Measurements from ENCODE around the gene KIAA1755.

The KIAA1755 gene

GRCh38 chr20:38214256-38215193, 46.0 kb downstream of the KIAA1755 start:
- TF ChIP-seq POLR2A (IDR thresholded peaks at IDR 0.05; ENCODE audit: extremely low read depth, insufficient read length) (no peak), MYC (IDR thresholded peaks at IDR 0.05; ENCODE audit: low read depth, low read length) (no peak)
- TF ChIP-seq, protein P1, sequence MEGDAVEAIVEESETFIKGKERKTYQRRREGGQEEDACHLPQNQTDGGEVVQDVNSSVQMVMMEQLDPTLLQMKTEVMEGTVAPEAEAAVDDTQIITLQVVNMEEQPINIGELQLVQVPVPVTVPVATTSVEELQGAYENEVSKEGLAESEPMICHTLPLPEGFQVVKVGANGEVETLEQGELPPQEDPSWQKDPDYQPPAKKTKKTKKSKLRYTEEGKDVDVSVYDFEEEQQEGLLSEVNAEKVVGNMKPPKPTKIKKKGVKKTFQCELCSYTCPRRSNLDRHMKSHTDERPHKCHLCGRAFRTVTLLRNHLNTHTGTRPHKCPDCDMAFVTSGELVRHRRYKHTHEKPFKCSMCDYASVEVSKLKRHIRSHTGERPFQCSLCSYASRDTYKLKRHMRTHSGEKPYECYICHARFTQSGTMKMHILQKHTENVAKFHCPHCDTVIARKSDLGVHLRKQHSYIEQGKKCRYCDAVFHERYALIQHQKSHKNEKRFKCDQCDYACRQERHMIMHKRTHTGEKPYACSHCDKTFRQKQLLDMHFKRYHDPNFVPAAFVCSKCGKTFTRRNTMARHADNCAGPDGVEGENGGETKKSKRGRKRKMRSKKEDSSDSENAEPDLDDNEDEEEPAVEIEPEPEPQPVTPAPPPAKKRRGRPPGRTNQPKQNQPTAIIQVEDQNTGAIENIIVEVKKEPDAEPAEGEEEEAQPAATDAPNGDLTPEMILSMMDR (IDR thresholded peaks at IDR 0.05; ENCODE audit: low read depth, low read length), result peak; percentile 18
- no peak overlapping the region for H3K4me3 ChIP-seq (ENCODE audit: low read depth, low read length)
- no peak for DNase-seq (ENCODE audit: low read depth)

GRCh38 chr20:38213607-38213940, 47.0 kb downstream of the KIAA1755 start:
- TF ChIP-seq POLR2A (IDR thresholded peaks at IDR 0.05; ENCODE audit: extremely low read depth, insufficient read length), result no peak
- TF ChIP-seq, protein P1 (IDR thresholded peaks at IDR 0.05; ENCODE audit: low read depth, low read length), result no peak
- no peak for TF ChIP-seq MAX (IDR thresholded peaks at IDR 0.05; ENCODE audit: low read depth, low read length)
- TF ChIP-seq MYC (IDR thresholded peaks at IDR 0.05; ENCODE audit: low read depth, low read length), result no peak
- no peak overlapping the region for H3K4me3 ChIP-seq (ENCODE audit: low read depth, low read length)
- no peak for DNase-seq (ENCODE audit: low read depth)

- TF ChIP-seq MAX (IDR thresholded peaks at IDR 0.05; ENCODE audit: low read depth, low read length) (no peak), MYC (IDR thresholded peaks at IDR 0.05; ENCODE audit: low read depth, low read length) (no peak), POLR2A (IDR thresholded peaks at IDR 0.05; ENCODE audit: extremely low read depth, insufficient read length) (no peak)
- TF ChIP-seq, protein P1 (IDR thresholded peaks at IDR 0.05; ENCODE audit: low read depth, low read length), result no peak
- no peak for DNase-seq (ENCODE audit: low read depth)
- H3K4me3 ChIP-seq (ENCODE audit: low read depth, low read length), result no peak overlapping the region
Measured at GRCh38 chr20:38212806-38213606, 47.5 kb downstream of the KIAA1755 start.

DNA sequence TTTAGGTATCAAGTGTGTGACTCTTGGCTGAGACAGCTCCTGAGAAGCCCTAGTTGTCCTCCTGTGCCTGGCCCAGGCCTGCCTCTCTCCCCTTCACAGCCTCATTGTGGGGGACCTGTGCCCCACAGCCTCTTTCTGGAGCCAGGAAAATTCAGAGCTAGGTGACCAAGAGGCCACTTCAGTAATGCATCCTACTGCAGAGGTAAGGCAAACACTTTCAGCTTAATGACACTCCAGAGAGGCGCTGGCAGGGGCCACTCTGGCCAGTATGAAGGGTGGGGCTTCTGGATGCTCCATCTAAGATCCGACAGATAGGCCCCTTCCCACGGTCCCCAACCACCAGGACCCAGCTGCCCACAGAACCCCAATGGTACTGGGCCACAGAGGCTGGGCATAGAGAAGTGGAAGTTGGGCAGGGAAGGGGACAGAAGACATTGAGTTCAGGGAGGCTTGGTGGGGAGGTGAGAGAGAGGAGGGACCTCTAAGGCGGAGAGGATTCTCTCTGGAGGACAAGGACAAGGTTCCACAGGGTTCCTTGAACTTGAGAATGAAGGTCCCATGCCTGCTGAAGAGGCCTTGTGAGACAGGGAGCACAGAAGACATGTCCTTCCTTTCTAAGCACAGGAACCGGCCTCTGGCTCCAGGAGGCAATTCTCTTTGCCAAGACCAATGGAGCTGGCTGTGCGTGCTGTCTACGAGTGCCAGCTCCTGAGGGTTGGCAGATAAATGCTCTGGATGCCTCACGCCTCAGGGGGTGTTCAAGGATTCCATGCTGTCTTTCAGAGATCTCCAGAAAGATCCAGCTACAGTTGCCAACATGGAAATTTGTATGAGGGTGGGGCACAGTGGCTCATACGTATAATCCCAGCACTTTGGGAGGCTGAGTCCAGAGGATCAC, 49.1 kb downstream of the KIAA1755 start:
- DNase-seq (ENCODE audit: low read depth), result no peak
- TF ChIP-seq, protein P1 (IDR thresholded peaks at IDR 0.05; ENCODE audit: low read depth, low read length), result no peak
- TF ChIP-seq MYC (IDR thresholded peaks at IDR 0.05; ENCODE audit: low read depth, low read length), result no peak
- no peak overlapping the region for H3K4me3 ChIP-seq (ENCODE audit: low read depth, low read length)

GRCh38 chr20:38210741-38211140, 49.8 kb downstream of the KIAA1755 start:
- TF ChIP-seq MYC (IDR thresholded peaks at IDR 0.05; ENCODE audit: low read depth, low read length), result no peak
- TF ChIP-seq, protein P1 (IDR thresholded peaks at IDR 0.05; ENCODE audit: low read depth, low read length), result no peak
- no peak for TF ChIP-seq MAX (IDR thresholded peaks at IDR 0.05; ENCODE audit: low read depth, low read length)
- TF ChIP-seq POLR2A (IDR thresholded peaks at IDR 0.05; ENCODE audit: extremely low read depth, insufficient read length), result no peak
- H3K4me3 ChIP-seq (ENCODE audit: low read depth, low read length), result no peak overlapping the region
- DNase-seq (ENCODE audit: low read depth), result no peak
